DOHH2 (cell line): ENCODE measurements around the gene ADCK2.

ENCODE experiments used
- CTCF ChIP-seq: fragments of 200-600 bp; sonication (generic); IDR thresholded peaks from one replicate; pipeline ENCODE4 v1.5.1; 2014; ENCODE audit warnings: antibody characterized with exemption, mild to moderate bottlenecking, low read depth, low read length; ENCODE audit not compliant: poor library complexity, severe bottlenecking
- EZH2phosphoT487 ChIP-seq: fragments of 200-600 bp; sonication (generic); IDR thresholded peaks from 2 replicates; pipeline ENCODE4 v1.6.1; 2017; ENCODE audit warnings: borderline replicate concordance, mild to moderate bottlenecking, antibody characterized with exemption, low read length, moderate library complexity, mixed read lengths

DNA sequence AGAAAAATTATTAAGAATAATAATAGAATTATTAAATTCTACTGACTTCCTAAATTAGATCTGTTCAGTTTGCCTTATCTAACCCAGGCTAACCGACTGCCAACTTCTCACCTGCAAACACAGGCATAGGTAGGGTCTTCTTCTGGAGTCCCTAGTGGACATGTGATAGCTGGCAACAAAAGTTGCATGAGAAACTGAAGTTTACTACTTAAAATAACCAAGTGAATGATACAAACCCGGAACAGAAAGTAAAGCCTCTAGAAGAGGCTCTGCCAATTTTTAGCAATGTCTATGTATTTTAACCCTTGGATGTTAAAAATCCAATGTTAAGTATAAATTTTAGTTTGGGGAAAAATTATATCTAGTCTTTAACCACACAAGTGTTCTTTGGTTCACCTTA is 61.4 kb downstream of the ADCK2 start:
- TF ChIP-seq CTCF (no peak), EZH2phosphoT487 (no peak)
